Astrocyte (in vitro differentiated cells and primary cell): ENCODE data around the gene GFOD1. TPM values are rescaled to one million over a fixed set of nuclear protein-coding genes. Genes with fewer than 3 reads are reported as not detected.
A peak's percentile ranks its signal among the peaks of the same experiment; 100 is the strongest.

Experiments
- DNase-seq: peaks from one replicate; pipeline ENCODE4 v3.0.0-alpha.2; 2010; ENCODE audit warnings: low read depth
- FAIRE-seq: peaks from 2 replicates; lab custom pipeline; 2011; peaks lifted over from hg19 to GRCh38; lab: Jason Lieb, UNC
- H2AFZ ChIP-seq: 2 replicates; pipeline ENCODE4 v1.6.0; 2012; ENCODE audit warnings: low read depth, low read length, inconsistent platforms
- H3K27ac ChIP-seq: 2 replicates; pipeline ENCODE4 v1.5.1; 2011; ENCODE audit warnings: low read depth, low read length, inconsistent platforms
- H3K27me3 ChIP-seq: 2 replicates; pipeline ENCODE4 v1.6.0; 2011; ENCODE audit warnings: low read length, inconsistent platforms; ENCODE audit not compliant: insufficient read depth
- H3K36me3 ChIP-seq: 2 replicates; pipeline ENCODE4 v1.5.1; 2011; ENCODE audit warnings: low read length, inconsistent platforms; ENCODE audit not compliant: insufficient read depth
- H3K4me1 ChIP-seq: 2 replicates; pipeline ENCODE4 v1.5.1; 2011; ENCODE audit warnings: low read length, inconsistent platforms; ENCODE audit not compliant: insufficient read depth
- H3K4me2 ChIP-seq: 2 replicates; pipeline ENCODE4 v1.6.0; 2012; ENCODE audit warnings: low read length, inconsistent platforms
- H3K4me3 ChIP-seq: 2 replicates; pipeline ENCODE4 v1.5.1; 2011; ENCODE audit warnings: low read depth, mild to moderate bottlenecking, low read length, inconsistent platforms; ENCODE audit not compliant: insufficient read depth
- H3K79me2 ChIP-seq: 2 replicates; pipeline ENCODE4 v1.6.0; 2012; ENCODE audit warnings: mild to moderate bottlenecking, low read length, inconsistent platforms; ENCODE audit not compliant: insufficient read depth
- H3K9ac ChIP-seq: 2 replicates; pipeline ENCODE4 v1.6.0; 2012; ENCODE audit warnings: mild to moderate bottlenecking, low read length, inconsistent platforms
- H3K9me3 ChIP-seq: 2 replicates; pipeline ENCODE4 v1.5.1; 2012; ENCODE audit warnings: low read depth, mild to moderate bottlenecking, low read length, inconsistent platforms; ENCODE audit not compliant: insufficient read depth
- H4K20me1 ChIP-seq: 2 replicates; pipeline ENCODE4 v1.6.0; 2012; ENCODE audit warnings: low read length, inconsistent platforms; ENCODE audit not compliant: insufficient read depth
- H3K27ac Mint-ChIP-seq: one replicate; pipeline ENCODE4 v1.8.0; 2021; ENCODE audit warnings: mild to moderate bottlenecking, mixed read lengths; ENCODE audit not compliant: unreplicated experiment
- H3K27me3 Mint-ChIP-seq: one replicate; pipeline ENCODE4 v1.8.0; 2021; ENCODE audit warnings: low read depth, mixed read lengths; ENCODE audit not compliant: unreplicated experiment
- H3K36me3 Mint-ChIP-seq: one replicate; pipeline ENCODE4 v1.8.0; 2021; ENCODE audit warnings: low read depth, mixed read lengths; ENCODE audit not compliant: unreplicated experiment
- H3K4me1 Mint-ChIP-seq: one replicate; pipeline ENCODE4 v1.8.0; 2021; ENCODE audit warnings: low read depth, mixed read lengths; ENCODE audit not compliant: unreplicated experiment
- H3K4me3 Mint-ChIP-seq: one replicate; pipeline ENCODE4 v1.8.0; 2021; ENCODE audit warnings: mild to moderate bottlenecking, moderate library complexity, mixed read lengths; ENCODE audit not compliant: unreplicated experiment
- H3K9me3 Mint-ChIP-seq: one replicate; pipeline ENCODE4 v1.8.0; 2021; ENCODE audit warnings: mild to moderate bottlenecking, mixed read lengths; ENCODE audit not compliant: unreplicated experiment
- EZH2 ChIP-seq: IDR thresholded peaks from 2 replicates; pipeline ENCODE4 v1.6.1; 2012; ENCODE audit warnings: mild to moderate bottlenecking, low read length, inconsistent platforms; ENCODE audit not compliant: insufficient read depth
- total RNA-seq: library from RNA; stranded (reverse); gene quantifications from 2 replicates; pipeline ENCODE4 v1.2.1, GENCODE V29; 2021
- TF ChIP-seq, protein P1 (sequence below): IDR thresholded peaks from 2 replicates; pipeline ENCODE4 v1.5.1; 2011; ENCODE audit warnings: low read depth, mild to moderate bottlenecking, inconsistent platforms, low read length, moderate library complexity; ENCODE audit not compliant: insufficient read depth

The GFOD1 gene
- total RNA-seq, 1 donor from 2014 or later: 10.8 TPM

DNA sequence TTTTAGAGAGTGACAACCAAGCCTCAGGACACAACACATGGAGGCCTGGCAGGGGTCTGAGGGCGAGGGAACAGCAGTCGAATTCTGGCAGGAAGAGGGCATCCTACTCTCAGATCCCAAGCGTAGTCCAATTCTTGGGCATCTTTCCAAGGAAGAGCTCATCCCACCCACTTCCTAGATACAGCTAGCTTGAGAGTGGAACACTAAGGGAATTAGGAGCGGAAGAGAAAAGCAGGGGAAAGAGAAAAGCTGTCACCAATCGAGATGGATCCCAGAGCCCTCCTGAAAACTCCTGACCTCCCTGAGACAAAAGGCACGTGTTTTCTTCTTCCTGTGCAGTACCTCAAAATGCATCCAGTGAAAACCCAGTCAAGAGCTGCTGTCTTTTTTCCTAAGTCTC is 67.1 kb downstream of the GFOD1 start:
- Histone ChIP-seq H3K4me2 (no peak overlapping the region), H3K27ac (no peak overlapping the region)
- H3K4me1 Mint-ChIP-seq: peaks cover 28% of the 10 kb centered on the region

DNA sequence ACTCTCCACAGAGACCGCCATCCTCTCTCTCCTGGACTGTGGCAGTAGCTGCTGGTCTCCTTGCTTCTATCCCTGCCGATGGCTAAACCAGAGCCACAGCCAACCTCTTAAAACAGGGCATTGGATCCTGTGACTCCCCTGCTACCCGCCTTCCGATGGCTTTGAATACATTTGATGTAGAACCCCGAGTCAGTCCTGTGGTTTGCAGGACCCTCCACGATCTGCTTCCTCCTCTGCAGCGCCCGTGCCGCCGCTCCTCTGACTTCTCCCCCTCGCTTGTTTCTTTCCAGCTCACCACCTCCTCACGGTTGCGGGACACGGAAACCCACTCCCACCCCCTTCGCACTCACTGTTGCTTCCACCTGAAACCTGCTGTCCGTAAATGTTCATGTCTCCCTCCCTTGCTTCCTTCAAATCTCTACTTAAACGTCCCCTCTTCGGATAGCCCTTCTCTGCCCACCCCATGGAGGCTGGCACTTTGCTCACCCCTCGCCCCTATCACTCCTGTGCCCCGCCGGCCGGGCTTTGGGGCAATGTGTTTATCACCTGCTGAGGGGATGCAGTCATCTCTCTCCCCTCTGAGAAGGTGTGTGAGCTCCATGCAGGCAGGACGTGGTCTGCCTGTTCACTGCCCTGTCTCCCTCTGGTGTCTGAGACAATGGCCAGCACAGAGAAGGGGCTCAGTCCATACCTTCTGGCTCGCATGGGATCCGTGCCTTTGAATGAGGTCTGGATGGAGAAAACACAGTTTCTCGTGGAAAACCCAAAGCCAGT is 67.8 kb downstream of the GFOD1 start:
- H3K9me3 Mint-ChIP-seq: no peaks in the 10 kb centered on the region
- H3K36me3 Mint-ChIP-seq: peaks cover 21% of the 10 kb centered on the region
- H3K4me2 ChIP-seq: no peak overlapping the region
- H3K36me3 ChIP-seq: no peaks in the 10 kb centered on the region
- H4K20me1 ChIP-seq: no peaks in the 10 kb centered on the region
- no peak for FAIRE-seq
- H3K9ac ChIP-seq: no peak overlapping the region
- no peak overlapping the region for H3K27ac ChIP-seq
- DNase-seq: no peak
- no peak overlapping the region for H3K4me3 ChIP-seq
- no peaks in the 10 kb centered on the region for H3K27me3 ChIP-seq
- peak overlapping the region; percentile 5 for H3K27ac Mint-ChIP-seq
- H3K4me1 ChIP-seq: peaks cover 18% of the 10 kb centered on the region
- no peak overlapping the region for H2AFZ ChIP-seq
- H3K9me3 ChIP-seq: no peaks in the 10 kb centered on the region
- peaks cover 27% of the 10 kb centered on the region for H3K4me1 Mint-ChIP-seq
- H3K79me2 ChIP-seq: peaks cover 2% of the 10 kb centered on the region
- H3K27me3 Mint-ChIP-seq: no peaks in the 10 kb centered on the region
- no peak overlapping the region for H3K4me3 Mint-ChIP-seq
- no peak for TF ChIP-seq EZH2
- TF ChIP-seq, protein P1, sequence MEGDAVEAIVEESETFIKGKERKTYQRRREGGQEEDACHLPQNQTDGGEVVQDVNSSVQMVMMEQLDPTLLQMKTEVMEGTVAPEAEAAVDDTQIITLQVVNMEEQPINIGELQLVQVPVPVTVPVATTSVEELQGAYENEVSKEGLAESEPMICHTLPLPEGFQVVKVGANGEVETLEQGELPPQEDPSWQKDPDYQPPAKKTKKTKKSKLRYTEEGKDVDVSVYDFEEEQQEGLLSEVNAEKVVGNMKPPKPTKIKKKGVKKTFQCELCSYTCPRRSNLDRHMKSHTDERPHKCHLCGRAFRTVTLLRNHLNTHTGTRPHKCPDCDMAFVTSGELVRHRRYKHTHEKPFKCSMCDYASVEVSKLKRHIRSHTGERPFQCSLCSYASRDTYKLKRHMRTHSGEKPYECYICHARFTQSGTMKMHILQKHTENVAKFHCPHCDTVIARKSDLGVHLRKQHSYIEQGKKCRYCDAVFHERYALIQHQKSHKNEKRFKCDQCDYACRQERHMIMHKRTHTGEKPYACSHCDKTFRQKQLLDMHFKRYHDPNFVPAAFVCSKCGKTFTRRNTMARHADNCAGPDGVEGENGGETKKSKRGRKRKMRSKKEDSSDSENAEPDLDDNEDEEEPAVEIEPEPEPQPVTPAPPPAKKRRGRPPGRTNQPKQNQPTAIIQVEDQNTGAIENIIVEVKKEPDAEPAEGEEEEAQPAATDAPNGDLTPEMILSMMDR: no peak

More for the DNA sequence above, 67.1 kb downstream of the GFOD1 start:
- no peaks in the 10 kb centered on the region for H3K27me3 ChIP-seq
- peaks cover 18% of the 10 kb centered on the region for H3K4me1 ChIP-seq
- DNase-seq (no peak), FAIRE-seq (no peak)
- H3K27ac Mint-ChIP-seq: no peak overlapping the region
- peaks cover 2% of the 10 kb centered on the region for H3K79me2 ChIP-seq
- H3K36me3 Mint-ChIP-seq: peaks cover 17% of the 10 kb centered on the region
- no peak overlapping the region for H3K4me3 ChIP-seq
- no peaks in the 10 kb centered on the region for H4K20me1 ChIP-seq
- H3K9ac ChIP-seq: no peak overlapping the region
- H3K27me3 Mint-ChIP-seq: no peaks in the 10 kb centered on the region
- TF ChIP-seq, protein P1: no peak
- no peak for TF ChIP-seq EZH2
- H3K9me3 Mint-ChIP-seq: no peaks in the 10 kb centered on the region
- H3K36me3 ChIP-seq: no peaks in the 10 kb centered on the region
- H3K4me3 Mint-ChIP-seq: no peak overlapping the region
- H3K9me3 ChIP-seq: no peaks in the 10 kb centered on the region
- no peak overlapping the region for H2AFZ ChIP-seq

DNA sequence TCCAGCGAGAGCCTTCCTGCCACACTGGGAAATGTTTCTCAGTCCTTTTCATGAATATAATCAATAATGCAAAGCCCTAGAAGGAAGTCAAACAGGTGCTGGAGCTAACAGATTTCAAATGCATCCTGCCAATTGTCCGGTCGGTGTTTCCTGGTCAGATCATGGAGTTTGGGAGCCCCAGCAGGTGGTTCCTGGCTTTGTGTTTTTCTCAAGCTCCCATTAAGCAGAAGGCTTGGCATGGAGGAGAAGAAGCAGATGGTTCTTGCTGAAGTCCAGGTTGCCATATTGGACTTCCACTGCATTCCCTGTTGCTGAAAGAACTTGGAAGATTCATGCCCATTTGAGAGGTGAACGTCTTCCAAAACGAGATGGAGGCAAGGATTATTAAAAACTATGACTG is 68.6 kb downstream of the GFOD1 start:
- H3K4me2 ChIP-seq: no peak overlapping the region
- H3K9me3 ChIP-seq: no peaks in the 10 kb centered on the region
- H3K4me1 ChIP-seq: peaks cover 20% of the 10 kb centered on the region
- H3K9ac ChIP-seq: no peak overlapping the region
- H3K4me1 Mint-ChIP-seq: peaks cover 27% of the 10 kb centered on the region
- no peak for FAIRE-seq
- no peaks in the 10 kb centered on the region for H3K9me3 Mint-ChIP-seq
- H2AFZ ChIP-seq: no peak overlapping the region
- H3K36me3 Mint-ChIP-seq: peaks cover 21% of the 10 kb centered on the region
- H3K27me3 Mint-ChIP-seq: no peaks in the 10 kb centered on the region
- no peak overlapping the region for H3K27ac ChIP-seq
- peaks cover 2% of the 10 kb centered on the region for H3K79me2 ChIP-seq
- TF ChIP-seq, protein P1: no peak
- no peak for TF ChIP-seq EZH2
- H3K36me3 ChIP-seq: no peaks in the 10 kb centered on the region
- no peak overlapping the region for H3K4me3 ChIP-seq
- peak overlapping the region; percentile 34 for H3K27ac Mint-ChIP-seq
- peaks cover 2% of the 10 kb centered on the region for H4K20me1 ChIP-seq
- H3K27me3 ChIP-seq: no peaks in the 10 kb centered on the region
- no peak for DNase-seq
- no peak overlapping the region for H3K4me3 Mint-ChIP-seq
